A673 (cell line): ENCODE data around the gene HIPK3.

Experiments used
- CTCF ChIP-seq: fragments of 300-800, 200-600 bp; sonication (generic); conservative IDR thresholded peaks from 2 replicates; pipeline ENCODE4 v1.5.1; 2017; ENCODE audit warnings: low read depth, mild to moderate bottlenecking, antibody characterized with exemption, low read length, moderate library complexity, mixed read lengths
- EZH2 ChIP-seq: fragments of 200-600 bp; sonication (generic); IDR thresholded peaks from 2 replicates; pipeline ENCODE4 v1.6.1; 2017; ENCODE audit warnings: borderline replicate concordance, low read depth, mild to moderate bottlenecking, mixed read lengths, antibody characterized with exemption, low read length; ENCODE audit not compliant: poor library complexity, severe bottlenecking

- TF ChIP-seq CTCF (no peak), EZH2 (no peak)
Observed at GRCh38 chr11:33273656-33274055, 16.5 kb downstream of the HIPK3 start.
